ENCODE results near the gene ZNF592.

GRCh38 chr15:84814916-84815315, 66.5 kb downstream of the ZNF592 start:
- TF ChIP-seq CTCF (IDR thresholded peaks at IDR 0.05), result no peak
- TF ChIP-seq POLR2A (IDR thresholded peaks at IDR 0.05), result no peak

All from tibial nerve (tissue), 3 donors.